HG03520 (cell line): ENCODE data around the gene PTPMT1.
"Not testable (repeated sequence)": the region's sequence is repeated elsewhere in the genome, so short reads cannot be mapped to it uniquely, and the experiment has no call there.

Source experiments
- ATAC-seq: cut with Tn5 transposase; IDR thresholded peaks from one replicate; pipeline ENCODE4 v1.9.1; 2021; ENCODE audit warnings: mild to moderate bottlenecking, moderate library complexity; ENCODE audit not compliant: unreplicated experiment

PTPMT1 gene, protein sequence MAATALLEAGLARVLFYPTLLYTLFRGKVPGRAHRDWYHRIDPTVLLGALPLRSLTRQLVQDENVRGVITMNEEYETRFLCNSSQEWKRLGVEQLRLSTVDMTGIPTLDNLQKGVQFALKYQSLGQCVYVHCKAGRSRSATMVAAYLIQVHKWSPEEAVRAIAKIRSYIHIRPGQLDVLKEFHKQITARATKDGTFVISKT

GRCh38 chr11:47565340-47566148 lies at the start of gene PTPMT1:
TSS of gene PTPMT1 (plus strand) at chr11:47565599. CDS start at chr11:47565623, 24 bp downstream.
- ATAC-seq = peak; percentile 79

DNA sequence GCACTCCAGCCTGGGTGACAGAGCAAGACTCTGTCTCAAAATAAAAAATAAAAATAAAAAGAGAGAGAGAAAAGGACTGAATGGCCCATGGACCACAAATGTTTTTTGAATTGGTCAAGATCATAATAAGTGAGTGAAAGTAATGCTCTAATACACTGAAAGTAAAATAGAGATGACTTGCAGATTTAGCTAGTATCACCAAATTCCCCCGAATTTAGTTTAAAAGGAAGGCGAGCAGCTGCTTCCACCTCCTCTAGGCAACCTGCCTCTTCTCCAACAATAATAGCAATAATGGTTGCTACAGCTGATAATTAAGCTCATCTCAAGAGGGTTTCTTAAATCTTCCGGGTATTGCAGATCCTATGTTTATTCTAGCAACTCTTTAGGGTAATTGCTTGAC lies 49.2 kb upstream of the PTPMT1 start:
- ATAC-seq = no peak

GRCh38 chr11:47516984-47517853 lies 48.2 kb upstream of the PTPMT1 start:
- no peak for ATAC-seq

DNA sequence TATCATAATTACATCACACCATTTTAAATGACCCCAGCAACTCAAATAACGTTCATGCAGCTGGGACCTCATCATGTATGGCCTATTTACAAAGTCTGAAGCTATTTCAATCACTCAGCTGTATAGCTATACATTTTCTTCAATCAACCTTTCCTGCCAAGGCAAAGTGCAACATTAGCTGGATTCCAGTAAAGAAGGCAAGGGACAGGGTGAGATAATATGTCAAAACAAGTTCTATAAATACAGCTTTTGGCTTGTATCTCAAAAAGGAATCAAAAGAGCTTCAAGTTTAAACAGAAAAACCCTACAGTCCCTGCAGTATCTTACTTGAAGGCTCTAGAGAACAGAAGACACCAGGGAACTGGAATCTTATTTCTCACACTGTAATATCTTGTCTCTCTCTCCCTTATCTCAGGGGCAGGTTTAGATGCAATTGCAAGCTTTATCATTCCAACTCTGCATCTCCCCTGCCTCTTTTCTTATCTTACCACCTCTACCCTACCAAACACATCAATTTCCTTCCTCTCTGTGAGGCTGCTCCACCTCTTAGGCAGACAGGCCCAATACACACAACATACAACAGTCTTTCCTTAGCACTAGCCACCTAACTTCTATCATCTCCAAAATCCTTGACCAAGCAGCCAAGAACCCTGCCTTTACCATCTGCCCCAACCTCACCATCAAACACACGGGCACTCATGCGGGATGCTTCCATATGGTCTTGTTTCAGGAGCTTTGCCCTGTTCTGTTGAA lies 47.0 kb upstream of the PTPMT1 start:
- ATAC-seq = no peak

DNA sequence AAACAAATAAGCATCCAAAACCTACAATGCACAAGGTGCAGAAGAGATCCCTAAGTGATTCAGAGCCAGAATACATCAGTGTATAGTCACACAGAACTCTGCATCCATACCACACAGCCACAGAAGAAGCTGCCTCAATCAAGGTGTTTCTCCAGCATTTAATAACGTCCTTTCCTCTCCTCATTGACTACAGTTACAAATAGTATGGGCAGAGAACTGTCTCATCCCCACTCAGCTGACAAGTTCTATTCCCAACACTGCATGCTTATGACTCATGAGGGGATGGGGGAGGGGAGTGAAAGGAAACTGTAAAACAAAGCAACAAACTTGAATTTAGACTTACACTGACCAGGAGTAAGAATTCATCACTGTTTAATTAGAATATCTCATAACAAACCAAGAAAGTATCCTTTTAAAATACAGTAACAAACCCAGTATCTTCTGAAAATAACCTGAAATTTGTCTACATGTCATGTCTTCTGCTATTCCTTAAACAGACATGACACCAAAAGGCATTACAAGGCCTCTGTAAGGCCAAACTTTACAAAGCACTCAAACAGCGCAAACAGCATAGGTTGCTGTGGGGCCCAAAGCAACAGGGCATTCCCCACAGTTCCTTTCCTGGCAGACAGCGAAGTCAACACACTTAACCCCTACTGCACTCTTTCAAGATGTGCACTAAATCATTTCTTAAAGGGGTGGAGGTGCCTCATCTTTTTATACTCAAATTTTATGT lies 41.7 kb upstream of the PTPMT1 start:
- peak; percentile 33 for ATAC-seq

- no peak for ATAC-seq
Measured at GRCh38 chr11:47524291-47524874, 41.0 kb upstream of the PTPMT1 start.

DNA sequence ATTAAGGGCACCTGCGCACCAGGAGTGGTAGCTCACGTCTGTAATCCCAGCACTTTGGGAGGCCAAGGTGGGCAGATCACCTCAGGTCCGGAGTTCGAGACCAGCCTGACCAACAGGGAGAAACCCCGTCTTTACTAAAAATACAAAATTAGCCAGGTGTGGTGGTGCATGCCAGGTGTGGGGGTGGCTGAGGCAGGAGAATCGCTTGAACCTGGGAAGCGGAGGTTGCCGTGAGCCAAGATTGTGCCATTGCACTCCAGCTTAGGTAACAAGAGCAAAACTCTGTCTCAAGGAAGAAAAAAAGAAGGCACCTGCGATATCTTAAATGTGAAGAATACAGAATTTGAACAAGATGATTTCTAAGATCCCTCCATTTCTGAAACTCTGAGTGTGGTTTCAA lies 39.4 kb upstream of the PTPMT1 start:
- ATAC-seq = not testable (repeated sequence)

GRCh38 chr11:47527186-47527585 lies 38.2 kb upstream of the PTPMT1 start:
- ATAC-seq = no peak

- ATAC-seq = no peak
Measured at GRCh38 chr11:47529951-47530350, 35.4 kb upstream of the PTPMT1 start.

- not testable (repeated sequence) for ATAC-seq
Measured at GRCh38 chr11:47530721-47531120, 34.7 kb upstream of the PTPMT1 start.

DNA sequence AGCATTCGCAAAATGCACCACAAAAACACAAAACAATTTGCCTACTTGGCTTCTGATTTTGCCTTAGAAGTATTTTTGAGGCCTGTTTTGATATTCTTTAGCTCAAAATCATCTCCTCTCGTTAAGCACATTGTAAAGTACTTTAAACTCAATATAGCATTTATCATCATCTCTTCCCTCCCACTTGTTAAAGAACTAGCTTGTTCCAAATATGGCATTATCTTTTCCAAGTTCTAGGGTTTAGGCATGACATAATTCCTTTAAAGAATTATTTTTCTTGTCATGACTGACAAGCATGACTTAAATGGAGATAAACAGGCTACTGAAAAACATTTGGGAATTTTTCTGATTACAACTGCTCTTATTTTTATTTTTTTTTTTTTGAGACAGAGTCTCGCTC lies 33.7 kb upstream of the PTPMT1 start:
- ATAC-seq = no peak

DNA sequence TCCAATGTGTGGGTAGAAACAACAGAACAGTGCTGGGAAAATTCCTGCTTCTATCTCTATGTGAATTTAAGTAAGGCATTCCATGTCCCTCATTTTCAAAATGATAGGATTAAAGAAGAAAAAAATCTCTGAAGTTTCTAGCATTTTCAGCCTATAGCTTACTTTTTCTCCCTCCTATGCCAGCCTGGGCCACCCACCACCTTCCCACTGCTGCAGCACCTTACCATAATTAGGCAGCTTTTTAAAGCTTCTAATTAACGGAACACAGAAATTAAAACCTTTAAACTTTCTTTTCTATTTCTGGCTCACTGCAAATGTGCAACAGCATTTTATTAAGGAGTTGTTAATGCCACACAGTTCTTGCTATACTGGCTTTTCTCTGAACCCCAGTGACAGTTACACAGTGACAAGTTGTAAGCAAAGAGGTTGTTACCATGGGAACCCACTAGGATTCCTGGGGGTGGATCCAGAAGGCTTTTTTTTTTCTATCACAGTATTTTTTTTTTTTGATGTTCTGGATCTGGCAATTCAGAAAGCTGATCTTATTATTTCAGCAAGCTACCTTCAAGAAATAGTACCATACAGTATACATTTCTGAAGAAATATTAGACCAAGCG lies 32.7 kb upstream of the PTPMT1 start:
- no peak for ATAC-seq

DNA sequence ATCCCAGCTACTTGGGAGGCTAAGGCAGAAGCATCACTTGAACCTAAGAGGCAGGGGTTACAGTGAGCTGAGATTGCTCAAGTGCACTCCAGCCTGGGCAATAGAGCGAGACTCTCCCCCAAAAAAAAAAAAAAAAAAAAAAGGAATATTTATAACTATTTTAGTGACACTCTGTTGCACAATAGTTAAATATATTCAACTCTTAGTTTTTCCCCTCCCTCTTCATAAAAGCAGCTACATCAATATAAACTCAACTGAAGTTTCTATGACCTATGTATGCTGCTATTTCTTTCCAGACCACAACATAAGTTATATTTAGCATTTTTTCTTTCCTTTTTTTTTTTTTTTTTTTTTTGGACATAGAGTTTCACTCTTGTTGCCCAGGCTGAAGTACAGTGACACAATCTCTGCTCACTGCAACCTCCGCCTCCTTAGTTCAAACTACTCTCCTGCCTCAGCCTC lies 31.7 kb upstream of the PTPMT1 start:
- no peak for ATAC-seq

DNA sequence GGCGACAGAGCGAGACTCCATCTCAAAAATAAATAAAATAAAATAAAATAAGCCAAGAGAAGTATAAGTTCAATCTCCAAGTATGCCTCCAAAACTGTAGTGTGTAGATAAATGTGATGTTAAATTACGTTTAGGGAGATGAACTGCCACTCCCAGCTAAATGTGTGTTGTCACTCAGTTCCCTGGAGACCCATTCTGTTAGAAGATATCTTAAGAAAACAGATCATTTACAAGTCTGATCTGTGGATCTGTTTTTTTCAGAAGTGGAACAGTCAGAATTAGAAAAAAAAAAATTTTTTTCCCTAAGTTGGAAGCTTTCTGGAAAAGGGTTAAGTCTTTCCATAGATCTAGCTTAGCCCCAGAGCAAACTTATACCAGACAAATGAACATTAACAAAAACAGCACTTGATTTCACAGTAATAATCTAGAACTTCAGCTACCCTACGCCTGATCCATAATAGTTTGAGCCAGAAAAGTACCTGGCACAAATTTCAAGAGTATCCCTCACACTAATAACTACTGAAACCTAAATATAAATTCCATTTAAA lies 30.6 kb upstream of the PTPMT1 start:
- no peak for ATAC-seq

DNA sequence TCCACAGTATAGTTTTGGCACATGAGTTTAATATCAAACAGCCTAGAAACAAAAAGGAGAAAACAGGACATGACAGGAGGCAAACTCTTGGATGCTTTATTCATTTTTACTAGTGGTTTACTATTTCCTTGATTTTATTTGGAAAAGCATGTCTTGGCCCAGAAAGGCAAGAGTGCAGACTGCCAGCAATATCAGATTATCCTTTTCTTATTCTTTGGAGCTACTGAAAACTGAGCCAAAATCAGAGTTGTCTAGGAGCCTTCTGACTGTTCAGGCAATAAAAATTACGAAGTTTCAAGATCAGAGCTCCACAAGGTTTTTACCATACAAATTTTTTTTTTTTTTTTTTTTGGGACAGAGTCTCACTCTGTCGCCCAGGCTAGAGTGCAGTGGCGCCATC lies 28.5 kb upstream of the PTPMT1 start:
- ATAC-seq = no peak

- no peak for ATAC-seq
Measured at GRCh38 chr11:47538741-47539565, 26.4 kb upstream of the PTPMT1 start.

- no peak for ATAC-seq
Measured at GRCh38 chr11:47539681-47540039, 25.7 kb upstream of the PTPMT1 start.

DNA sequence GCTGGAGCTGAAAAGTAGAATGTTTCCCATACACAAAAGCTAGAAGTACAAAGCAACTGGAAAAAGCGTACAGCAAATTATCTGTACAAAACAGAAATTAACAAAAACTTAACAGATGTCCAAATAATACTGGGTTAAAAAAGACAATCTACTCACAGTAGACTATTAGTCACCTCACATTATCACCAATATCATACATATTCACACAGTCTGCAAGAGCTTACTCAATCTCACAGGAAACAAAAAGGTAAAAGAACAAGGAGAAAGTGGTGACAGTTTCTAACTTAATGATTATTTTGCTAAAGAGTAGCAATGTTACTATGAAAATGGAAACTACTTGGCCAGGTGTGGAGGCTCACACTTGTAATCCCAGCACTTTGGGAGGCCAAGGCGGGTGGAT lies 24.3 kb upstream of the PTPMT1 start:
- no peak for ATAC-seq
